ENCODE results near the gene ARHGAP30. TPM values are rescaled to one million over a fixed set of nuclear protein-coding genes. Genes with fewer than 3 reads are reported as not detected.

The ARHGAP30 gene
- total RNA-seq, 2 donors from 2014 or later = 0.07 to 0.13 TPM

GRCh38 chr1:161115132-161115711 lies 45.5 kb upstream of the ARHGAP30 start:
- no peak overlapping the region for H3K27ac Mint-ChIP-seq
- 90 to 95% methylated on average over 12 of the region's 12 CpGs for WGBS, 2 experiments (ENCODE audit: insufficient coverage in 1 of 2, insufficient read length in 1 of 2)
- no peaks in the 10 kb centered on the region for H3K9me3 Mint-ChIP-seq
- no peak overlapping the region for H3K4me3 Mint-ChIP-seq
- TF ChIP-seq CTCF (conservative IDR thresholded peaks at IDR 0.05) = no peak
- peaks cover 8% of the 10 kb centered on the region for H3K4me1 ChIP-seq (ENCODE audit: control insufficient read depth, insufficient read depth, low read length)
- no peak for DNase-seq
- H3K9me3 ChIP-seq (ENCODE audit: control insufficient read depth, low read length) = no peaks in the 10 kb centered on the region
- H3K36me3 Mint-ChIP-seq (ENCODE audit: low read depth) = peaks cover 15% of the 10 kb centered on the region
- no peaks in the 10 kb centered on the region for H3K27me3 Mint-ChIP-seq (ENCODE audit: insufficient read depth)
- H3K27ac ChIP-seq (ENCODE audit: low read depth, low read length) = no peak overlapping the region
- peaks cover 16% of the 10 kb centered on the region for H3K36me3 ChIP-seq (ENCODE audit: control insufficient read depth, insufficient read depth, low read length)
- no peak overlapping the region for H3K9ac ChIP-seq (ENCODE audit: extremely low read depth, low read length, poor library complexity, severe bottlenecking)
- no peaks in the 10 kb centered on the region for H3K27me3 ChIP-seq (ENCODE audit: control insufficient read depth, insufficient read depth, low read length, poor library complexity, severe bottlenecking)
- H3K4me1 Mint-ChIP-seq = peaks cover 22% of the 10 kb centered on the region
- H3K4me3 ChIP-seq (ENCODE audit: low read length) = no peak overlapping the region

GRCh38 chr1:161114556-161114955 lies 44.9 kb upstream of the ARHGAP30 start:
- no peak for DNase-seq
- Mint-ChIP-seq H3K4me3 (no peak overlapping the region), H3K27ac (no peak overlapping the region), H3K36me3 (ENCODE audit: low read depth) (peaks cover 10% of the 10 kb centered on the region), H3K9me3 (no peaks in the 10 kb centered on the region), H3K27me3 (ENCODE audit: insufficient read depth) (no peaks in the 10 kb centered on the region), H3K4me1 (peaks cover 19% of the 10 kb centered on the region)
- H3K4me3 ChIP-seq (ENCODE audit: low read length) = no peak overlapping the region
- no peaks in the 10 kb centered on the region for H3K9me3 ChIP-seq (ENCODE audit: control insufficient read depth, low read length)
- H3K4me1 ChIP-seq (ENCODE audit: control insufficient read depth, insufficient read depth, low read length) = peaks cover 8% of the 10 kb centered on the region
- no peaks in the 10 kb centered on the region for H3K27me3 ChIP-seq (ENCODE audit: control insufficient read depth, insufficient read depth, low read length, poor library complexity, severe bottlenecking)
- H3K36me3 ChIP-seq (ENCODE audit: control insufficient read depth, insufficient read depth, low read length) = peaks cover 11% of the 10 kb centered on the region
- TF ChIP-seq CTCF (conservative IDR thresholded peaks at IDR 0.05) = no peak
- 96% methylated on average over 2 of the region's 2 CpGs; no CpG with 5 or more reads in 1 of the 2 experiments for whole genome bisulfite sequencing, 2 experiments (ENCODE audit: insufficient coverage in 1 of 2, insufficient read length in 1 of 2)
- no peak overlapping the region for H3K27ac ChIP-seq (ENCODE audit: low read depth, low read length)
- no peak overlapping the region for H3K9ac ChIP-seq (ENCODE audit: extremely low read depth, low read length, poor library complexity, severe bottlenecking)

GRCh38 chr1:161113915-161114314 lies 44.2 kb upstream of the ARHGAP30 start:
- Histone ChIP-seq H3K4me3 (ENCODE audit: low read length) (no peak overlapping the region), H3K4me1 (ENCODE audit: control insufficient read depth, insufficient read depth, low read length) (peaks cover 2% of the 10 kb centered on the region), H3K27ac (ENCODE audit: low read depth, low read length) (no peak overlapping the region), H3K9me3 (ENCODE audit: control insufficient read depth, low read length) (no peaks in the 10 kb centered on the region), H3K9ac (ENCODE audit: extremely low read depth, low read length, poor library complexity, severe bottlenecking) (no peak overlapping the region), H3K36me3 (ENCODE audit: control insufficient read depth, insufficient read depth, low read length) (peaks cover 13% of the 10 kb centered on the region), H3K27me3 (ENCODE audit: control insufficient read depth, insufficient read depth, low read length, poor library complexity, severe bottlenecking) (no peaks in the 10 kb centered on the region)
- TF ChIP-seq CTCF (conservative IDR thresholded peaks at IDR 0.05) = no peak
- H3K27me3 Mint-ChIP-seq (ENCODE audit: insufficient read depth) = no peaks in the 10 kb centered on the region
- H3K4me3 Mint-ChIP-seq = no peak overlapping the region
- 98 to 100% methylated on average over 1 of the region's 1 CpG for WGBS, 2 experiments (ENCODE audit: insufficient coverage in 1 of 2, insufficient read length in 1 of 2)
- H3K36me3 Mint-ChIP-seq (ENCODE audit: low read depth) = peaks cover 8% of the 10 kb centered on the region
- H3K27ac Mint-ChIP-seq = no peak overlapping the region
- no peak for DNase-seq
- H3K4me1 Mint-ChIP-seq = peaks cover 13% of the 10 kb centered on the region
- H3K9me3 Mint-ChIP-seq = no peaks in the 10 kb centered on the region
